AG08396 (cell line): ENCODE results near the gene DEDD2.
"Not testable (repeated sequence)": the region's sequence is repeated elsewhere in the genome, so short reads cannot be mapped to it uniquely, and the experiment has no call there.

Experiments used
- DNase-seq: peaks from one replicate; pipeline ENCODE4 v3.0.0; 2012; ENCODE audit warnings: low spot score, mixed read lengths

Gene DEDD2, protein sequence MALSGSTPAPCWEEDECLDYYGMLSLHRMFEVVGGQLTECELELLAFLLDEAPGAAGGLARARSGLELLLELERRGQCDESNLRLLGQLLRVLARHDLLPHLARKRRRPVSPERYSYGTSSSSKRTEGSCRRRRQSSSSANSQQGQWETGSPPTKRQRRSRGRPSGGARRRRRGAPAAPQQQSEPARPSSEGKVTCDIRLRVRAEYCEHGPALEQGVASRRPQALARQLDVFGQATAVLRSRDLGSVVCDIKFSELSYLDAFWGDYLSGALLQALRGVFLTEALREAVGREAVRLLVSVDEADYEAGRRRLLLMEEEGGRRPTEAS

DNA sequence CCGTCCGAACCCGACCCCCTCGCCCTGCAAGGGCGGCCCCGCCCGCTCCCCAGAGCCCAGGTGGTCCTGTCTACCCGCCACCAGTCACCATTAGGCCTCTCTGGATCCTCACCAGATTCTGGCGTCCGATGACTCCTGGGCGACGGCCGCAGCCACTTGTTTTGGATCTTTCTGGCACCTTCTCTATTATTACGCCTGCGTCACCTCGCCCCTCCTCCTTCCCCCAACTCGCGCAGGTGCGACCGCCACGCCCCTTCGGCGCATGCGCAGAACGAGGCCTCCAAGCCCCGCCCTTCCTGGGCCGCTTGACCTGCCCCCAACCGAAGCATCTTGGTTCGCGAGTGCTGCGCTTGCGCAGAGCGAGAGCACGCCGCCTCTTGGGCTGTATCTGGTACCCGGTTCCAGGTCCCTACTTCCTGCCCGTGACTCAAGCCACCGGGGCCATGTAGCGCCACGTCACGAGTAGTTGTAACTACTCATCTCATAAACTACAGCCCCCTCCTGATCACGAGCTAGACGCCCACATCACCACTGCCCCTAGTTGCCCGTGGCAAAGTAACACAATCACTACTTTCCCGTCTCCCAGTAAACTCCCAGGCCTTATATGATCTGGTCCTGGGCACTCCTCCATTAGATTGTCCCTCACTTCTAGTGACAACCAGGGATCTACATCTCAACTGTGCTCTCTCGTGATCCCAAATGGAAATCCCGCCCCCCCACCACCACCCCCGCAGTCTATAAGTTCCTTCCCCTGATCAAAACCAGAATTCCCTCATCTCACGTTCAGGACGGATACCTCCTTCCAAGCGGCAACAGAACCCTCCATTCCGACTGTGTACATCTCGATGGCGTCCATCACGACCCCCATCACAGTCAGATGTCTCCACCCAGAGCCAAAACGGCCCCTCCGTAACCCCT is at the start of gene DEDD2:
Gene DEDD2, minus strand, starts transcription at position 158 of the 918 bp plus-strand sequence. CDS start 670 bp downstream, outside the sequence.
- DNase-seq: peak; percentile 98

- not testable (repeated sequence) for DNase-seq
Measured at GRCh38 chr19:42266928-42267603, 49.6 kb upstream of the DEDD2 start.

DNA sequence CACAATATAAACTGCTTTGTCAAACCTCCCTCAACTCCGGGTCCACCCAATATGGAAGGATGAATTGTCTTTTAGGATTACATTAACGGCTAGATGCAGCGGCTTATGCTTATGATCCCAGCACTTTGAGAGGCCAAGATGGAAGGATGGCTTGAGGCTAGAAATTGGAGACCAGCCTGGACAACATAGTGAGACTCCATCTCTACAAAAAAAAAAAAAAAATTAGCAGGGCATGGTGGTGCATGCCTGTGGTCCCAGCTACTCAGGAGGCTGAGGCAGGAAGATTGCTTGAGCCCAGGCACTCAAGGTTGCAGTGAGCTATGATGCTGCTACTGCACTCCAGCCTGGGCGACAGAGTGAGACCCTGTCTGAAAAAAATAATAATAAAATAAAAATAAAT is 48.6 kb upstream of the DEDD2 start:
- not testable (repeated sequence) for DNase-seq

- no peak for DNase-seq
Measured at GRCh38 chr19:42261763-42262162, 44.3 kb upstream of the DEDD2 start.

GRCh38 chr19:42257842-42258241 is 40.4 kb upstream of the DEDD2 start:
- DNase-seq: not testable (repeated sequence)

DNA sequence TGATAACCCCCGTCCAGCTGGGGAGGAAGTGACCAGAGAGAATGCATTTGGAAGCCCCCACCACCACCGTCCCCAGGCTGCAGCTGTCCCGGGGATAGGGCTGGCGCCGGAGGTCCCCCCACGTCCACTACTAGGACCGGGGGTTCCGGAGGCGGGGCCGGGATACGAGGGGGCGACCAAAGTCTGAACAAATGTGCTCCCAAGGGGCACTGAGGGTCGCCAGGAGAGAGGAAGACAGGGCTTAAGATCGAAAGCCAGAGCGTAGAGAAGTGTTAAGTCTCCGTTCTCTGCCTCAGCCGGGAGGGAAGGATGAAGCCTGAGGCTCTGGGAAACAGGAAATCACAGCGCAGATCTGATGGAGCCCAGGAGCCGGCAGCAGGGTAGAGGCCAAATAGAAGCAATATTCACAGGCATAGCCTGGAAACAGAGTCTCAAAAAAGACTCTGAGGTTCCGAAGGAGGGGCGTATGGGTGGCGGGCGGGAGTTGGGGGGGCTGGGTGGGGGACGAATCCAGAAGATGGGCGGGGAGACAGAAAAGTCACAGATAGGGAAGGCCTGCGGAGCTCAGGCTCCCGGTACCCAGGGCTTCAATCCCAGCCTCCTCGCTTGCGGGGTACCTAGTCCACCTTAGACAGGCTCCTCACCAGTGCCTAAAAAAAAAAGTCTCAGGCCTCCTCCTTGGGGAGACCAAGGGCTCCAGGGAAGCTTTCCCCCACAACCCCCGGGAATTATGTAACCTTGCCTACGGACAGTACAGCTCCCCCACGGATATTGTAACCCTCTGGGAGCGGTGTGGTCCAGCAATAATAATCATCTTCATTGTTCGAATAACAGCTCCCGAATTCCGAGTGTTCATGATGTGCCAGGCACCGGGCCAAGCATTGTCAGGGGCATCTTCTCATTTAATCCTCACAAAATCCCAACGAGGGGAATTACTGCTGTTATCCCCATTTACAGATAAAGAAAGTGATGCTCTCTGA is 38.6 kb upstream of the DEDD2 start:
- DNase-seq: peak; percentile 31

GRCh38 chr19:42254850-42255765 is 37.6 kb upstream of the DEDD2 start, which contains the start of gene ERF:
Gene ERF, minus strand, starts transcription at chr19:42255128. Its CDS starts 129 bp downstream, at chr19:42254999.
- peak; percentile 96 for DNase-seq

- DNase-seq: peak; percentile 62
Measured at GRCh38 chr19:42254089-42254849, 36.8 kb upstream of the DEDD2 start.

GRCh38 chr19:42253245-42254088 is 36.0 kb upstream of the DEDD2 start:
- DNase-seq: peak; percentile 62

DNA sequence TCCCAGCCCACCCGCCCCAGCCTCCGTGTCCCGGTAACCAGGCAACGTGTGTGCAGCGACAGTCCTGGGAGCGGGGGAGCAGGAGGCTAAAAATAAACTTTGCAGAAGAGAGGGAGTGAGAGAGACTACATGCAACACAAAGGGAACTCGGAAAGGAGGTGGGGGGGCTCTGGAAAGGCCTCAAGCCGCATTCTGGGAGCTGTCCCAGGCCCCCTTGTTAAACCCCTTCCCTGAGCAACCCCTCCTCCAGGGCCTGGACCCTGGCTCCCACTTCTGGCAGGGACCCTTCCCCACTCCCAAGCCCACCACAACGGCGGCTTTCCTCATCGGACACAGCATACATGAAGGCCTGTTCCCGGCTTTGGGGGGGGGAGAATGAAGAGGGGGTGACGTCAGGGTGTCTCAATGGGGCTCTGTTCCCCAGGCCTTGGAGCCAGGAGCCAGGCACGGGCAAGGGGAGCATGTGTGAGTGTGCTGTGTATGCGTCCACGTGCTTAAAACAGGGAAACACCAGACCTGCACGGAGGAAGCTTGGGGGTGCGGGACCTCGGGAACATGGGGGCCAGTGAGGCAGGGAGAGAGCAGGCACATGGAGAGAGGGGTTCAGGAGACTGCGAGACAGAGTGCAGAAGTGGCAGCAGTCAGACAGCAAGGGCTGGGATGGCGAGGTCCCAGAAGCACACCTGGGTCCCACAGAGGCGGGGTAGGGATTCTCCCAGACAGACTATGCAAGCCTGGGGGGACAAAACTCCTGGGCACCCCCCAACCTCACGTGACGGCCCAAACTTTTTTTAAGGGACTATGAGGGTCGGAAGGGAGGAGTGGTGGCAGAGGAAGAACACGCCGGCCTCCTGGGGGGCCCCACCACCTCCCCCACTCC is 35.1 kb upstream of the DEDD2 start:
- DNase-seq: peak; percentile 75

- no peak for DNase-seq
Measured at GRCh38 chr19:42251572-42252358, 34.3 kb upstream of the DEDD2 start.

DNA sequence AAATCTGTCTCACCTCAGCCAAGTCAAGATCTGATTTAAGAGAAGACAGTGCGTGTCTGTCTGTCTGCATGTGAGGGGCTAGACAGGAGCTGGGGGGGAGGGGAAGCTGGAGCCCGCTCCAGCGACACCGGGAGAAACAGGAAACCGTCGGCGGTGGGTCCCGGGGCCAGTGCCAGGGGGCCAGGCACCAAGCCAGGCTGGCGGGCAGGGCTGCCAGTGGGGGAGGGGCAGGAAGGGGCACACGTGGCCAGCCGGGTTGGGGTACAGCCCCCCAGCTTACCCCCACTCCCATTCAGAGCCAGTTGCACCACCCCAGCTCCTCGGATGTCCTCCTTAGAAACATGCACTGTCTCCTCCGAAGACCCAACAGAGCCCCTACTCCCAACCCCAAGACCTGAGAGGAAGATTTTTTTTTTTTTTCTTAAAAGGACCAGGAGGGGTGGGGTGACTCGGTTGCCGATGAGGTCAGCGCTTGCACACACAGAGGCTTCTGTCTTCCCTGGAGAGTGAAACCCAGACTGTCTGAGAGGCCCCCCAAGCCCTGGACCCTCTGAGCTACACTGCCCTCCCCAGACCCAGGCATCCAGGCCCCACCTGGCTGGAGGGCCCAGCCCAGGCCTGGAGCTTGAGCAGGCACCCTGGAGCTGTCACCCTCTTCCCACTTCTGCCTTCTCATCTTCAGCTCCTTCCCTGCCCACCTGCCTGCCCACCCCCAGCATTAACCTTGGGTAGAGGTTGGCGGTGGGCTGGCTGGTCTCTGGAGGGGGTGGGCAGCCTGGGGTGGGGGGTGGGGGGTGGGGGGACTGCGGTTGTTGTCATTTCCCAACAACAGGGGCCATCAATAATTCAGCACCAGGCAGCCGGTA is 33.4 kb upstream of the DEDD2 start:
- peak; percentile 70 for DNase-seq

- DNase-seq: no peak
Measured at GRCh38 chr19:42250183-42250665, 32.7 kb upstream of the DEDD2 start.

DNA sequence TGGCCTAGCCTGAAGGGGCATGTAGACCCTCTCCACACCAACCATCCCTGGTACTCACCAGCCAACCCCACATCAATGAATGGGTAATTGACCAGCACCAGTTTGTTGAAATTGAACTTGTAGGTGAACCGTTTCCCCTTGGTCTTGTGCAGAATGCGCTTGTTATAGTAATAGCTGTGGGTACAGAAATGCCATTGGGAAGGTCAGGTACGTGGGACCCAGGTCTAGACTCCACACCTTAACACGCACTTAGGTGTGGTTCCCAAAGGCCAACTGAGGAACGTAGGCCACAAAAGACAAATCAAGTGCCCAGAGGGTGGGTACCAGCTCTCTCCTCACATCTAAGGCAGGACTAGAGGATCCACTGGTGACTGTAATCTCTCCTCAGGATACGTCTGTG is 32.3 kb upstream of the DEDD2 start:
- no peak for DNase-seq

GRCh38 chr19:42249149-42249750 is 31.8 kb upstream of the DEDD2 start:
- DNase-seq: no peak
